ENCODE measurements around the gene KRTAP2-3. TPM values are rescaled to one million over a fixed set of nuclear protein-coding genes. Genes with fewer than 3 reads are reported as not detected.
"Not testable (repeated sequence)": the region's sequence is repeated elsewhere in the genome, so short reads cannot be mapped to it uniquely, and the experiment has no call there.

Gene KRTAP2-3
- total and polyA plus RNA-seq, 2 experiments from 2014 or later, result not detected

- DNase-seq (ENCODE audit: low spot score) (no peak), ATAC-seq (no peak)
- Histone ChIP-seq H3K9me2 (ENCODE audit: insufficient read depth) (no peaks in the 10 kb centered on the region), H3K36me3 (ENCODE audit: insufficient read depth) (no peaks in the 10 kb centered on the region; the same call in 1 of the 2 replicates), H3K4me2 (no peak overlapping the region), H3K79me2 (replicated peaks; ENCODE audit: insufficient read depth) (no peaks in the 10 kb centered on the region), H3K4me1 (ENCODE audit: insufficient read depth) (peaks cover 7% of the 10 kb centered on the region), H3K27ac (ENCODE audit: low read depth) (no peak overlapping the region), H4K20me1 (replicated peaks; ENCODE audit: insufficient read depth) (no peaks in the 10 kb centered on the region), H3F3A (replicated peaks; ENCODE audit: low read depth) (no peaks in the 10 kb centered on the region), H2AFZ (no peak overlapping the region), H3K27me3 (ENCODE audit: insufficient read depth) (no peaks in the 10 kb centered on the region), H3K4me3 (no peak overlapping the region)
- Mint-ChIP-seq H3K4me3 (no peak overlapping the region), H3K27me3 (ENCODE audit: insufficient read depth, low read depth, poor library complexity) (no peaks in the 10 kb centered on the region), H3K4me1 (peaks cover 24% of the 10 kb centered on the region), H3K27ac (no peak overlapping the region), H3K9me3 (peaks cover 28% of the 10 kb centered on the region), H3K36me3 (ENCODE audit: low read depth) (peaks cover 24% of the 10 kb centered on the region; the same call in 2 of the 3 replicates)
- no peak for TF ChIP-seq CREB1 (CRISPR knock-in tag; IDR thresholded peaks at IDR 0.05; ENCODE audit: low read depth)
- TF ChIP-seq JUNB (IDR thresholded peaks at IDR 0.05; ENCODE audit: unreplicated experiment), result no peak
- TF ChIP-seq ZNF331 (CRISPR knock-in tag; IDR thresholded peaks at IDR 0.05; ENCODE audit: low read depth), result no peak
- no peak for TF ChIP-seq POLR2AphosphoS5 (IDR thresholded peaks at IDR 0.05; ENCODE audit: low read depth)
- no peak for TF ChIP-seq ZNF462 (CRISPR knock-in tag; IDR thresholded peaks at IDR 0.05)
- no peak for TF ChIP-seq ETS1 (IDR thresholded peaks at IDR 0.05)
Measured at GRCh38 chr17:41096055-41096454, 36.1 kb upstream of the KRTAP2-3 start.

DNA sequence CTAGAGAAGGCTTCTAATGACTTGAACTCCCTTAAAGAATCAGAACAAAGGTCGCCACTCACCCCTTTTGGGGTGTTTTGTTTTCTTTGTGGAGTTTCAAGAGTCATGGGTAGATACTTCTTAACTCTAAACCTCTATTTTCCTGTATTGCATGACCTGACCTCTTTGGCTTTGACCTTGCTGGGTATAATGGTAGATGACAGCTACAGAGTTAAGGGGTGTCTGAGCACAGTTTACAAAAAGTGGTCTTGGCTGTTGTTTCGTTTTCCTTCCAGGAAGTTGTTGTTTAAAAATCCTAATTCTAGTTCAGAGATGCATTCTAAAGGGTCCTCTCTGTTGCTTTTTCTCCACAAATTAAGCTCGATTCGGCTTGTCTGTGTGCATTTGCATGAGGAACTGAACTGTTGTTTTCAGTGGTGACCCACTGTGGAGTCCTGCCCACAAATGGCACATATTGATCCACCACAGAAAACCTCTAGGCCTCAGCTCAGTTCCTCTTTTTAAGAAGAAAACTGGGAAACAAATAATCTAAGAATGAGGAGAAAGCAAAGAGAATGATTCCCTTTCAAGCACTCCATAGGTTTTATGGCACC, 28.9 kb upstream of the KRTAP2-3 start:
- H3K27ac ChIP-seq (ENCODE audit: low read depth); DNase-seq (ENCODE audit: low spot score); H3K4me3 Mint-ChIP-seq; H3K4me2 ChIP-seq; H3K27me3 Mint-ChIP-seq (ENCODE audit: insufficient read depth, low read depth, poor library complexity); H3K36me3 ChIP-seq (ENCODE audit: insufficient read depth); ATAC-seq; H3F3A ChIP-seq (replicated peaks; ENCODE audit: low read depth); H3K4me1 ChIP-seq (ENCODE audit: insufficient read depth); H3K4me3 ChIP-seq; H2AFZ ChIP-seq; H3K9me2 ChIP-seq (ENCODE audit: insufficient read depth); H3K27ac Mint-ChIP-seq; H3K79me2 ChIP-seq (replicated peaks; ENCODE audit: insufficient read depth); H3K27me3 ChIP-seq (ENCODE audit: insufficient read depth); H4K20me1 ChIP-seq (replicated peaks; ENCODE audit: insufficient read depth): not testable (repeated sequence)
- Mint-ChIP-seq H3K36me3 (ENCODE audit: low read depth) (peaks cover 16% of the 10 kb centered on the region), H3K4me1 (peaks cover 13% of the 10 kb centered on the region), H3K9me3 (peaks cover 28% of the 10 kb centered on the region)

DNA sequence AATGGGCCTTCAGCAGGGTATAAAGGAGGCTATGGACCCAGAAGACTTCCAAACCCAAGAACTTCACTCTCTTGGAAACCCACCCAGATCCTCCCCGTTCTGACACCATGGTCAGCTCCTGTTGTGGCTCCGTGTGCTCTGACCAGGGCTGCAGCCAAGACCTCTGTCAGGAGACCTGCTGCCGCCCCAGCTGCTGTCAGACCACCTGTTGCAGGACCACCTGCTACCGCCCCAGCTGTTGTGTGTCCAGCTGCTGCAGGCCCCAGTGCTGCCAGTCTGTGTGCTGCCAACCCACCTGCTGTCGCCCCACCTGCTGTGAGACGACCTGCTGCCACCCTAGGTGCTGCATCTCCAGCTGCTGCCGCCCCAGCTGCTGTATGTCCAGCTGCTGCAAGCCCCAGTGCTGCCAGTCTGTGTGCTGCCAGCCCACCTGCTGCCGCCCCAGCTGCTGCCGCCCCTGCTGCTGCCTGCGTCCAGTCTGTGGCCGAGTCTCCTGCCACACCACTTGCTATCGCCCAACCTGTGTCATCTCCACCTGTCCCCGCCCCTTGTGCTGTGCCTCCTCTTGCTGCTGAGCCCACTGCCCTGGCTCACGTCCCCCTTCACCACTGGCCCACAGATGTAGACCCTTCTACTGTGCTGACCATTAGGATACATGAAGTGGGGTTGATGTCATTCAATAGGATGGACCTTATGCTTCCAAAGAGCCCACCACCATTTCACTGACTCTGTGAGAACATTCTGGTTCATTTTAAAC, 24.4 kb upstream of the KRTAP2-3 start, which contains the start of gene KRTAP4-7:
Gene KRTAP4-7 (plus strand): TSS at position 51 of the 757 bp plus-strand sequence. CDS start 57 bp downstream, at position 108.
- not testable (repeated sequence) for H3K27ac ChIP-seq (ENCODE audit: low read depth); H3K4me2 ChIP-seq; H4K20me1 ChIP-seq (replicated peaks; ENCODE audit: insufficient read depth); H3K27ac Mint-ChIP-seq; H3K4me1 ChIP-seq (ENCODE audit: insufficient read depth); H3K36me3 ChIP-seq (ENCODE audit: insufficient read depth); H3F3A ChIP-seq (replicated peaks; ENCODE audit: low read depth); H3K79me2 ChIP-seq (replicated peaks; ENCODE audit: insufficient read depth); H3K4me3 ChIP-seq; H3K4me3 Mint-ChIP-seq; H3K27me3 ChIP-seq (ENCODE audit: insufficient read depth); H3K27me3 Mint-ChIP-seq (ENCODE audit: insufficient read depth, low read depth, poor library complexity); H3K36me3 Mint-ChIP-seq (ENCODE audit: low read depth); DNase-seq (ENCODE audit: low spot score); H3K9me3 Mint-ChIP-seq; H2AFZ ChIP-seq; H3K9me2 ChIP-seq (ENCODE audit: insufficient read depth); ATAC-seq
- H3K4me1 Mint-ChIP-seq, result peaks cover 17% of the 10 kb centered on the region

All from GM23338 (cell line).